ENCODE measurements around the gene EFCAB13. TPM values are rescaled to one million over a fixed set of nuclear protein-coding genes. Genes with fewer than 3 reads are reported as not detected.
"Not testable (repeated sequence)": the region's sequence is repeated elsewhere in the genome, so short reads cannot be mapped to it uniquely, and the experiment has no call there.

EFCAB13 gene
- total RNA-seq, 1 donor from 2014 or later: 4.8 TPM

- DNase-seq (ENCODE audit: low read depth): no peak
- H3K4me3 ChIP-seq (ENCODE audit: low read depth, low read length): no peak overlapping the region
- TF ChIP-seq CTCF (conservative IDR thresholded peaks at IDR 0.05; ENCODE audit: low read depth, low read length): no peak
Observed at GRCh38 chr17:47400333-47400732, 76.6 kb downstream of the EFCAB13 start.

GRCh38 chr17:47401100-47401499 lies 77.3 kb downstream of the EFCAB13 start:
- no peak for TF ChIP-seq CTCF (conservative IDR thresholded peaks at IDR 0.05; ENCODE audit: low read depth, low read length)
- no peak for DNase-seq (ENCODE audit: low read depth)
- H3K4me3 ChIP-seq (ENCODE audit: low read depth, low read length): no peak overlapping the region

GRCh38 chr17:47404006-47404405 lies 80.3 kb downstream of the EFCAB13 start:
- no peak overlapping the region for H3K4me3 ChIP-seq (ENCODE audit: low read depth, low read length)
- no peak for DNase-seq (ENCODE audit: low read depth)
- no peak for TF ChIP-seq CTCF (conservative IDR thresholded peaks at IDR 0.05; ENCODE audit: low read depth, low read length)

GRCh38 chr17:47404875-47405274 lies 81.1 kb downstream of the EFCAB13 start:
- TF ChIP-seq CTCF (conservative IDR thresholded peaks at IDR 0.05; ENCODE audit: low read depth, low read length): no peak
- no peak overlapping the region for H3K4me3 ChIP-seq (ENCODE audit: low read depth, low read length)
- DNase-seq (ENCODE audit: low read depth): no peak

- DNase-seq (ENCODE audit: low read depth): no peak
- no peak for TF ChIP-seq CTCF (conservative IDR thresholded peaks at IDR 0.05; ENCODE audit: low read depth, low read length)
- H3K4me3 ChIP-seq (ENCODE audit: low read depth, low read length): no peak overlapping the region
Observed at GRCh38 chr17:47413872-47414271, 90.1 kb downstream of the EFCAB13 start.

- DNase-seq (ENCODE audit: low read depth): no peak
- no peak overlapping the region for H3K4me3 ChIP-seq (ENCODE audit: low read depth, low read length)
- no peak for TF ChIP-seq CTCF (conservative IDR thresholded peaks at IDR 0.05; ENCODE audit: low read depth, low read length)
Observed at GRCh38 chr17:47414612-47415011, 90.9 kb downstream of the EFCAB13 start.

GRCh38 chr17:47423406-47424295 lies 99.9 kb downstream of the EFCAB13 start:
- no peak for DNase-seq (ENCODE audit: low read depth)
- peak overlapping the region; percentile 45 for H3K4me3 ChIP-seq (ENCODE audit: low read depth, low read length)
- TF ChIP-seq CTCF (conservative IDR thresholded peaks at IDR 0.05; ENCODE audit: low read depth, low read length): no peak

- DNase-seq (ENCODE audit: low read depth); H3K4me3 ChIP-seq (ENCODE audit: low read depth, low read length): not testable (repeated sequence)
Observed at GRCh38 chr17:47425233-47425632, 101.5 kb downstream of the EFCAB13 start.

- DNase-seq (ENCODE audit: low read depth); H3K4me3 ChIP-seq (ENCODE audit: low read depth, low read length): not testable (repeated sequence)
Observed at GRCh38 chr17:47425887-47426635, 102.3 kb downstream of the EFCAB13 start.

Measured in epithelial cell of proximal tubule (primary cell).